ENCODE results near the gene LONP2.

The LONP2 gene

GRCh38 chr16:48271728-48272127 is 27.6 kb downstream of the LONP2 start:
- TF ChIP-seq CTCF (IDR thresholded peaks at IDR 0.05; ENCODE audit: low read length, missing control alignments) = peak; percentile 18
- DNase-seq (ENCODE audit: low read depth) = peak; percentile 33
- no peak overlapping the region for H3K4me3 ChIP-seq (replicated peaks; ENCODE audit: low read depth, low read length)

- DNase-seq (ENCODE audit: low read depth) = no peak
- H3K4me3 ChIP-seq (replicated peaks; ENCODE audit: low read depth, low read length) = no peak overlapping the region
- no peak for TF ChIP-seq CTCF (IDR thresholded peaks at IDR 0.05; ENCODE audit: low read length, missing control alignments)
These were observed 28.8 kb downstream of the LONP2 start for GRCh38 chr16:48272837-48273421.

GRCh38 chr16:48274476-48274875 is 30.4 kb downstream of the LONP2 start:
- DNase-seq (ENCODE audit: low read depth) = no peak
- no peak overlapping the region for H3K4me3 ChIP-seq (replicated peaks; ENCODE audit: low read depth, low read length)
- TF ChIP-seq CTCF (IDR thresholded peaks at IDR 0.05; ENCODE audit: low read length, missing control alignments) = no peak

- H3K4me3 ChIP-seq (replicated peaks; ENCODE audit: low read depth, low read length) = no peak overlapping the region
- no peak for DNase-seq (ENCODE audit: low read depth)
- no peak for TF ChIP-seq CTCF (IDR thresholded peaks at IDR 0.05; ENCODE audit: low read length, missing control alignments)
These were observed 32.0 kb downstream of the LONP2 start for GRCh38 chr16:48276102-48276501.

- no peak for TF ChIP-seq CTCF (IDR thresholded peaks at IDR 0.05; ENCODE audit: low read length, missing control alignments)
- DNase-seq (ENCODE audit: low read depth) = no peak
- no peak overlapping the region for H3K4me3 ChIP-seq (replicated peaks; ENCODE audit: low read depth, low read length)
These were observed 33.1 kb downstream of the LONP2 start for GRCh38 chr16:48277158-48277557.

GRCh38 chr16:48279199-48279598 is 35.1 kb downstream of the LONP2 start:
- DNase-seq (ENCODE audit: low read depth) = no peak
- no peak overlapping the region for H3K4me3 ChIP-seq (replicated peaks; ENCODE audit: low read depth, low read length)
- no peak for TF ChIP-seq CTCF (IDR thresholded peaks at IDR 0.05; ENCODE audit: low read length, missing control alignments)

GRCh38 chr16:48280546-48280945 is 36.4 kb downstream of the LONP2 start:
- no peak for TF ChIP-seq CTCF (IDR thresholded peaks at IDR 0.05; ENCODE audit: low read length, missing control alignments)
- H3K4me3 ChIP-seq (replicated peaks; ENCODE audit: low read depth, low read length) = no peak overlapping the region
- no peak for DNase-seq (ENCODE audit: low read depth)
